GM21447 (cell line): ENCODE measurements around the gene PRDX6.
"Not testable (repeated sequence)": the region's sequence is repeated elsewhere in the genome, so short reads cannot be mapped to it uniquely, and the experiment has no call there.

Source experiments
- ATAC-seq: cut with Tn5 transposase; IDR thresholded peaks from one replicate; pipeline ENCODE4 v1.9.1; 2021; ENCODE audit not compliant: unreplicated experiment

Gene PRDX6, protein sequence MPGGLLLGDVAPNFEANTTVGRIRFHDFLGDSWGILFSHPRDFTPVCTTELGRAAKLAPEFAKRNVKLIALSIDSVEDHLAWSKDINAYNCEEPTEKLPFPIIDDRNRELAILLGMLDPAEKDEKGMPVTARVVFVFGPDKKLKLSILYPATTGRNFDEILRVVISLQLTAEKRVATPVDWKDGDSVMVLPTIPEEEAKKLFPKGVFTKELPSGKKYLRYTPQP

DNA sequence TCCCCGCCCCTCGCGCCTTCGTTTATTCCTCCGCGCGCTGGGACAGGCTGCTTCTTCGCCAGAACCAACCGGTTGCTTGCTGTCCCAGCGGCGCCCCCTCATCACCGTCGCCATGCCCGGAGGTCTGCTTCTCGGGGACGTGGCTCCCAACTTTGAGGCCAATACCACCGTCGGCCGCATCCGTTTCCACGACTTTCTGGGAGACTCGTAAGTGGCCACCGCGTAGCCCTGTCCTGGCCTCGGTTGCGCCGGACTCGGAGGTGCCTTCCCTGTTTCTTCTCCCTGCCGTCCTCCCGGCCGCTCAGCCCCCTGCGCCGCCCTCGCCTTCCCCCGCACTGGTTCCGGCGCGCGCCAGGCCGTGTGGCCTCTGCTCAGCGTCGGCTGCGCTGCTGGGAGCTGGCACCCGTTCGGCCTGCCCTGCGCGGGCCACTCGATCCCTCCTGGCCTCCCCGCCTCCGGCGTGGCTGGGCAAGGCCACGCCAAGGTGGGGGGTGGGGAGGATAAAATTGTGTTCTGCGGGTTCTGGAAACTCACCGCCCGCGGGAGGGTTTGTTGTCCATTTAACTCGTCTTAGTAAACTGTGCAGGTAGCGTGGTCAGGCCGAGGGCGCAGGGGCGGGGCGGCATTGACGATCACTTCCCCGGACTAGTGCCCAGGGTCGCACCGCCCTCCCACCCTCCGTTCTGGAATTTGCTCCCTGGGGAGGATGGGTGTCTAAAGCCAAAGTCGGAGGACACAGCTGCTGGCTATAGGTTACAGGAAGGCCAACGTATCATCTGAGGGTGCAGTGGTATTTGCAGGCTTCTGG, at the start of gene PRDX6:
Gene PRDX6, plus strand, starts transcription at position 50 of the 808 bp plus-strand sequence. Its CDS starts 63 bp downstream, at position 113.
- peak; percentile 54 for ATAC-seq

DNA sequence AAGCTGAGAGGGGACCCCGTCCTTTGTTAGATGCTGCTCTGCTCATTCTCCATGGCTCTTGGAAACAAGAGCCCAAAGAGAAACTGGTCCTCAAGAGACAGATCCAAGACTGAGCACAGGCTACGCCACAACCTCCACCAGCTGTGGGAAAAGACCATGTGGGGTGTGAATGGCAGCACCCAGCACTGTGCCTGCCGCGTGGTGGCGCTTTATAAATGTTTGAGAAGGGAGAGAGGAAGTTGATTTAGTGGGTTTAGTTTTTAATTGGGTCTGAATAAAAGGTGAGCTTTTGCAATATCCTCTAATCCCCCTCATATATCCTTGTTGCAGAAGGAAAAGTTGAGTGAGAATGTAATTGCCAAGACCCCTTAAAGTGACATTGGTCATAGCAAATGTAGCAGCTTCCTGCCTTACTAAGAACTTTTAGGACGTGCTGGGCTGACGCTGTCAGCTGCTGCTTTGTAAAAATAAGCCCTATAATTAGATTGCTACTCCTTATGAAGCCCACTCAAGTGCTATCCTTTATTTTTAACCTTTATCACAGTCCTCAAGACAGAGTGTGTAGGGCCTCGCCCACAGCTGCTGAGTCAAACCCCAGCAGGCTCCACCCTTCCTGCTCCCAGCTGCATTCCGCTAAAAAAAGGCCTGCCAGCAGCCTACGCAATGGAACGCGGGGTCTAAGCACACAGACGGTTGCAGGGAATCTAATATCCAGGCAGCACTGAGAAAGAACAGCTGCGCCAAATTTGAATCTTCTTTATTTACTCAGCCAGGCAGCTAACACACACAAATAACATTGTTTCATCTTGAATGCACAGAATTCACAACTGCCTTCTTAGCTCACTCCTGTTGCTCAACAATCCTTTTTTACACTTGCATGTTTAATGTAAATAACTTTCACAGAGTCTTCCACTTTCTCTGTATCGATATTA, 47.4 kb upstream of the PRDX6 start:
- peak; percentile 77 for ATAC-seq

DNA sequence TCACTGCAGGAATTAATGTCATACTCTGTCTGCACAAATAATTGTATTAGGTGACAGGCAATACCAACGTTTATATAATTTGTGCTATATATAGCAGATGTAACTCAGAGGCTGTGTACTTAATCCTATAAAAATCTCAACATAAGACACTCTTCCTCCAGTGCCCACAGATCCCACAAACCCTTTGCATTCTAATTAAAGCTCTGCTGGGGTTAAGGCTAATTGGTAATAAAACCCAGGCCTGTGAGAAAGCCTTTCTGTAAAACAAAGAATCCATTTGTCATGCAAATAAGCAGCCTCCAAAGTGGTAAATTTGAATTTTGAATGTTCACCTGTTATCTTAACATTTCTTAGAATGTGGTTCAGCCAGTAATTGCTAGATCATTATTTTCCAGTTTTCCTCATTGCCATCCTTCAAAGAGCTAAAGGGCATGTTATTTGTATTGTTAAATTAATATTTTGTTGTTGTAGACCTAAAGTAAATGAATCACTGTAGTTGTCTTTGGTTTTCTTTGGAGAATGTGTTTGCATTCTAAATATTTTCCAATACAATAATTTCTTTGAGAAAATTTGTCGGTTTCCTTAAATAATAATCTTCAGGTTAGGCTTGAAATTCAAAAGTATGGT, 46.3 kb upstream of the PRDX6 start:
- ATAC-seq = no peak

DNA sequence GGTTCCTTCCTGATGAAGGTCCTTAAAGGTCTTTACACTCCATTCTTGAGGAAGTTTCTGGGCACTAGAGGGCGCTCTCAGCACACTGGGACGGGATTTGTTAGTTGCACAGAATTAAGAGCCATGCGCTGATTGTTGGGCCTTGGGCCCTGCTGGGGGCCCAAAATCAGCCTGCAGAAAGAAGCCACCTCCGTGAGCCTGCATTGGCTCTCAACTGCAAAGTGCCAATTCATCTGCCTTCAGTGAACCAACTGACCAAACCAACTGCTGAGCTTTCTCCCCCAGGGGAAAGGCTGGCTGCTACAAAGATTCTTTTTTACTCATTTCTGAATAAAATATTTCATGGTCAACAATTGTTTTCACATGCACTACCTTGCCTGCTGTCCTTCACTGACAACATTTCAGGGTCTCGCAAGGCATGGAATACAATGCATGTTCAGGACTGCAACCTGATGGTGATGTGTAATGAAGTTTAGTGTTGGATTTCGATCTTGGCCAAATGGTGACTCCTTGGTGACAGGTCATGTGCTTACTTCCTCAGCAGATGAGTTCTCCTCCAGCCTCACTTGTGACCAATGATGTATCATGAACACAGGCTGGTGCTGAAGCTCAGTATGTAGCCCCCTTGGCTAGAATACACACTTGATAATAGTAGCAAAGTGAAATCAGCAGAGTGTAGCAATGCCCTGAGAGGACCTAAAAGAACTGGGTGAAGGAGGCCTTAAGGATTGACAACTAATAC, 45.7 kb upstream of the PRDX6 start:
- no peak for ATAC-seq

DNA sequence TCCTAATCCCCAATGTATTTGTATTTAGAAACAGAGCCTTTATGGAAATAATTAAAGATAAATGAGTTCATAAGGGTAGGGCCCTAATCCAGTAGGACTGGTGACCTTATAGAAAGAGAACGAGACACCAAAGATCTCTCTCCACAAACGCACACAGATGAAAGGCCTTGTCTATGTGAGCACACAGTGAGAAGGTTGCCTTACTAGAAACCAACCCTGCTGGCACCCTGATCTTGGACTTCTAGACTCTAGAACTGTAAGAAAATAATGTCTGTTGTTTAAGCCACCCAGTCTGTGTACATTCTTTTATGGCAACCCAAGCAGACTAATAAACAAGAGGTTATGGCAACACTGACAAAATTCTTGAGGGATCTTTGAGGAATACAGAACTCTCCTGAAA, 44.8 kb upstream of the PRDX6 start:
- ATAC-seq = no peak

DNA sequence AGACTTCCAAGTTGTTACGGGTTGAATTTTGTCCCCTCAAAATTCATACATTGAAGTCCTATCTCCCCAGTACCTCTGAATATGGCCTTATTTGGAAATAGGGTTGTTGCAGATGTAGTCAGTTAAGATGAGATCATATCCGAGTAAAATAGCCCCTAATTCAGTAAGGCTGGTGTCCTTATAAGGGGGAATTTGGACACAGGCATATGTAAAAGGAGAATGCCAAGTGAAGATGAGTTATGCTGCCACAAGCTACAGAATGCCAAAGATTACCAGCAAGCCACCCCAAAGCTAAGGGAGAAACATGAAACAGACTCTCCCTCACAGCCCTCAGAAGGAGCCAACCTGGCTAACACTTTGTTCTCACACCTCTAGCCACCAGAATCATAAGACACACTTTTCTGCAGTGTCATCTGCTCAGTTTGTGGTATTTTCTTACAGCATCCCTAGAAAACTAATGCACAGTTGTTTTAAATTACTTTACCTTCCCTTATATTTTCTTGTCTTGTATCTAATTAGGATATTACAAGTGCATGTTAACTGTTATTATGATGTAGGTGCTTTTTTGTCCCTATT, 43.3 kb upstream of the PRDX6 start:
- no peak for ATAC-seq

DNA sequence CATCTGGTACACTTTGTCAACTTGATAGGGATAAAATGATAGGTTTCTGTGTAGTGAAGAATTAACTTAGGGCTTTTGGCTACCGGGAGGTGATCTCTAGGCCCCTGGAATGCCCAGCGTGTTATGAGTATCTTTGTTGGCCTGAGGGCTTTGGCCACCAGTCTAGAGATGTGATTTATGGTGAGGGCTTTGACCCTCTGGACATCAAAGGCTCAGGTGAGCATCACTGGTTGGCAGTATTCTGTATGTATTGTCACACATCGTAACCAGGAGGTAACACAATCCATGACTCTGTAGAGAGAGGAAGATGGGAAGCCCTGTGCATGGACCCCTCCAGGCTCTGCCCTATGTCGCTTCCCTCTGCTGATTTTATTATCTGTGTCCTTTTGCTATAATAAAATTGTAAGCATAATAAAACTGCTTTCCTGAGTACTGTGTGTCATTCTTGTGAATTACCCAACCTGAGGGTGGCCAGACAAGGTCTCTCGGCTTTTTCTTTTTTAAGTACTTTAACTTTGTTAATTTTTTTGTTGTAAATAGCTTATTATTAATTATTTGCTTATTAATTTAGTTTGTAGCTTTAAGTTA, 40.2 kb upstream of the PRDX6 start:
- ATAC-seq = no peak

DNA sequence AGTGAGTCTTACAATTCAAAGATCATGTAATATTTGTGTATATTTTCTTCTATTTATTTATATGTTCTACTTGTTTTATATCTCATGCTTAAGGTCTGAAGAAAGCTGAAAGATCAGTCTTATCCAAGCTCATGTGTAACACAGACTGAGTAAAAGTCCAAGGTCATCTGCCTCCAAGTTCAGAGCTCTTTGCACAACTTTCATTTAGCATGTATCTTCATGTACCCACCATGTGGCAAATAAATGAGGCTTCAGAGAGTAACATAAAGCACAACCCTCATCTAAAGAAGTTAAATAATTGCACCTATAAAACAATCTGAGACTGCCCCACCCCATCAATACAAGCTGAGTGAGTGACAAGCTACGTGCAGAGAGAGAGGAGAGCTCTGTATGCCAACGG, 38.5 kb upstream of the PRDX6 start:
- ATAC-seq = no peak

DNA sequence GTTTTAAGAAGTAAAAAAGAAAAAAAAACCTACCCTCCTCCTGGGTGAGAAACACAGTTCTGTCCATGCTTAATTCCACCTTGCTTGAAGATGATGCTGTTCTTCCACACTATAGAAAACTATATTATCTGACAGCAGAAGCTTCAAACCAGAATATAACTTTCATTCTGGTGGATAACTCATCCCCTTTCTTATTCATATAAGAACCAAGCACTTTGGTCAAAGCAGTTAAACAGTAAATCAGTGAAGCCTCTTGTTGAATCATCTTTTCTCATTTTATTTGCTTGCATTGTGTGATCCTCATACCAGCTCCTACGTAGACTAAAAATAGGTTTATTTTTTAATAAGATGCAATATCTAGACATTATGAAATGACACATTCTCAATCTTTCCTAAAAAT, 36.7 kb upstream of the PRDX6 start:
- ATAC-seq = no peak

DNA sequence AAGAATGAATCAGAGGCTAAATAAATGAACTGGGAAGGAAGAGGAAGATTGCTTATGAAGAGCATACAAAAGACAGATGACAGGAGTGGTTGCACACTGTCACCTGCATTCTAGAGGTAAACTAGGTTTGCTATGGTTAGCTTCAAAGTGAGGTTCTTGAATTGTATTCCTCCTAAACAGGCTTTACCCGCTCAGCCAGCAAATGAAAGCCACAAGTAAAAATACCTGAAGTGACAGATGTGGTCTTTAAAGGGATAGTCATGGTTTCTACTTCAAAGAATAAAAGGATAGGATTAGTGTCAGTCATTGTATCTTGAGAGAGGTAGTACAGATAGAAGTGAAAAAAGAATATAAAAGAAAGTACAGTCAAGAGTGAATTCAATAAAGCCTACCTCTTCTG, 32.4 kb upstream of the PRDX6 start:
- no peak for ATAC-seq

DNA sequence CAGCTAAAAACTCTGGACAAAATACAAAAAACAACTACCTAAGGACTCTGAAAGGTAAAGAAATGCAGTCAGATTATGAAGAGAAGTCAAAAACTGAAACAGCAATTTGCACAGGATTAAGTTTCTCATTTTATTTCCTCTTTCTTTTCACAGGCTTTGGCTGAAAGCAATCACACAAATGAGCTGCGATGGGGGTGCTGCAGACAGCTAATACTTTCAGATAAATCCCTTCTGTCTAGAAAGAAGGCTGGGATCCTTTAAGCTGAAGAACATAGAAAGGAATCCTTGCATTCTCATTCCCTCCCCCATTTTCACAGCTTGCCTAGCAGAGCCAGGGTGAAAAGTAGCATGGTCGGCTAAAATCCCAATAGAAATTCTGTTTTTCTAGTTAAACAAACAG, 32.0 kb upstream of the PRDX6 start:
- no peak for ATAC-seq

DNA sequence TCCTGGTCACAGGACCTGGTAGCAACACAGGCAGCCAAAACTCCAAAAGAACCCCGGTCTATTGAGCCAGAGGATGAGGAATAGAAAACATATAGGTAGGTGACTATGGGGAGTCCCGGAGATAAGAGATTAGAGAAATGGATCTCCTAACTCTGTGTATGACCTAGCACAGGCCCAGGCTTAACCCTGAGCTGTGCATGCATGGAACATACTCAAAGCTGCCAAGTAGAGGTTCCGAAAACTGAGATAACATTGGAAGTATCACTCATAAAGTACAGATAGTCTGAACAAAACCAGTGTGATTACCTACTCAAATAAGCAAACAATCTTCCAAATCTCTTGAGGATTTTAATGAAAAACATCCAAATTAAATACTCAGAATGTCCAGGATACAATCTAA, 31.5 kb upstream of the PRDX6 start:
- no peak for ATAC-seq

DNA sequence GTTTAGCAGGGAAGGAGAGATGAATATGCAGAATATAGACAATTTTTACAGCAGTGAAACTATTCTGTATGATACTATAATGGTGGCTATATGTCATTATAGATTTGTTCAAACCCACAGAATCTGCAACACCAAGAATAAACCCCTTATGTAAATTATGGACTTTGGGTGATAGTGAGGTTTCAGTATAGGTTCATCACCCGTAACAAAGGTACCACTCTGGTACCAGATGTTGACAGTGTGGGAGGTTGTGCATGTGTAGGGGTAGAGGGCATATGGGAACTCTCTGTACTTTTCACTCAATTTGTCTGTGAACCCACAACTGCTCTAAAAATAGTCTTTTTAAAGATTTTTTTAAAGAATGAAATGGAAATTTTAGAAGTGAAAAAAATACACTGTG, 29.9 kb upstream of the PRDX6 start:
- no peak for ATAC-seq

DNA sequence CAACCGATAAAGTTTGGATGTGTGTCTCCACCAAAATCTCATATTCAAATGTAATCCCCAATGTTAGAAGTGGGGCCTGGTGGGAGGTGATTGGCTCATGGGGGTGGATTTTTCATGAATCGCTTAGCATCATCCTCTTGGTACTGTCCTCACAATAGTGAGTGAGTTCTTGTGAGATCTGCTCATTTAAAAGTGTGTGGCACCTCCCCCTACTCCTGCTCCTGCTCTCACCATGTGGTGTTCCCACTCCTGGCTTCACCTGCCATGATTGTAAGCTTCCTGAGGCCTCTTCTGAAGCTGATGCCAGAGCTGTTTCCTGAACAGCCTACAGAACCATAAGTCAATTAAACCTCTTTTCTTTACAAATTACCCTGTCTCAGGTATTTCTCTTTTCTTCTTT, 28.2 kb upstream of the PRDX6 start:
- no peak for ATAC-seq

DNA sequence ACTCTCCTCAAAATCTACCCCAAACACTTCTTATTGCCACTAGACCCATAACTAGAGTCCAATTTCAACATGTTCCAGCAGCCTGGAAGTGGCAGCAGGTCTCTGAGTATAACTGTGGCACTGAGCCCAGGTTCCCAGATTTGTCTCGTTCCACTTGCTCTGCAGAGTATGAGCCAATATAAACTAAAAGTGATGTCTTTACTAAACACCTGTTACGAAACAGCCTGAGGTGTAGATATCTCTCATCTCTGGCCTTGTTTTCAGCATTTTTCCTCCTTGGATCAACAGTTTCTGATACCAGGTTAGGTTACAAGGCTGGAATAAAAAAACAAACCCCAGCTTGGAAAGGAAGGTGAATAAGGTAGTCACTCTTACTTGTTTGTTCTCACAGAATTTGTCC, 25.2 kb upstream of the PRDX6 start:
- ATAC-seq = no peak

DNA sequence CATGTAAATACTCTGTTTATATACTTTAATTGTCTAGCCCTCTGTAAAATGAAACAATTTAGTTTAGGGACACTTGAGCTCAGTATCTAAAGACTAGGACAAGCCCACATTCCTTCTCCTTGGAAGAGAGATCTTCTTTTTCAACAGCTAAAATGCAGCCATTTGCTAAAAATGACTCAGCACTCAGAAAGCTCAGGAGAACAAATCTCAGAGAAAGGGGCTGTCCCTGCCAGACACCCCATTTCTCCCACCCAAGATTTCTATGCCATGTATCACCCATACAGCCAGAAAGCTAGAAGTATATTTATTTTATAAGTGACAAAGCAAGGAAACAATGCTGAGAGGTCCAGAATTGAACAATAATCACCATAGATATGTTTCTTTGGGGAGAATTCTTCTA, 23.2 kb upstream of the PRDX6 start:
- no peak for ATAC-seq

DNA sequence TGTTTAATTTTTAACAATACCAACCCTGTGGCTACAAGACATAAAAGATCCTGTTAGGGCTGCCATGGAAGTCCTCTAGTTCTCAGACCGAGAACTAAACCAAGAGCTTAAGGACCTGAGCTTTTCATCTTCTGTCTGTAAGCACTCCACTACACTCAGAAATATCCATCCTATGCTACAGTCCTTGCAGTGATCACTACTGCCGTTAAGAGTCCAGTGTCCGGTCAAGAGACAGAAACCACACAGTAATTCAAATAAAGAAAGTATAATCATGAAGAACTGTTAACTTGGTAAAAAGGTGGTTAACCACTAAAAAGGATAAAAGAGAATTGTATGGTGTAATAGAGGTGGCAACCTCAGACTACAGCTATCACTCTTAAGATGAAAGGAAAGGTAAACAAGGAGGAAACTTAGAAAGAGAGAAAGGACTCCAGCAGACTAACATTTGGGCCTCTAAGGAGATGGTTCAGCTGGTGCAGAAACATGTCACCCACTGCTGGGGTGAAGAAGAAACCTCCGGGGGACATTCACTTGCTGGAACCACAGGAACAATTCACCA, 22.1 kb upstream of the PRDX6 start:
- ATAC-seq = no peak

DNA sequence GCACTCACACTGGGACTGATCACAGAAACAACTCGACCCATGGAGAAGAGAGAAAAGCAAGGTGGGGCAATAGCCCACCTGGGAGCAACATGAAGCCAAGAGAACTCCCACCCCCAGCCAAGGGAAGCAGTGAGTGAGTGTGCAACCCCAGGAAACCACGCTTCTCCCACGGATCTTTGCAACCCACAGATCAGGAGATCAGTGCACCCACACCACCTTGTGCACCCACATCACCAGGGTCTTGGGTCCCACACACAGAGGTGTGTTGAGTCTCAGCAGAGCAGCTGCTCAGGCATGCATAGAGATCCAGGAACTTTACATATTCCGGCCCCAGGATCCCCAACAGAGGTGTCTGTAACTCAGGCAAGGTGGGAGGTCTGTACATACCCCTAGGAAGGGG, 17.2 kb upstream of the PRDX6 start:
- no peak for ATAC-seq

DNA sequence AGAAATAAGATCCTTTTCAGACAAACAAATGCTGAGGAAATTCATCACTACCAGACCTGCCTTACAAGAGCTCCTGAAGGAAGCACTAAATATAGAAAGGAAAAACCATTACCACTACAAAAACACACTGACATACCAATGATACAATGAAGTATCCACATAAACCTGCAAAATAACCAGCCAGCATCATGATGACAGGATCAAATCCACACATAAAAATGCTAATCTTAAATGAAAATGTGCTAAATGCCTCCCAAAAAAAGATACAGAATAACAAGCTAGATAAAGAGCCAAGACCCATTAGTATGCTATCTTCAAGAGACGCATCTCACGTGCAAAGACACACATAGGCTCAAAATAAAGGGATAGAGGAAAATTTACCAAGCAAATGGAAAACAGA, 14.5 kb upstream of the PRDX6 start:
- ATAC-seq = not testable (repeated sequence)
